Osteoblast (primary cell): ENCODE data around the gene DRD3. TPM values are rescaled to one million over a fixed set of nuclear protein-coding genes. Genes with fewer than 3 reads are reported as not detected.

Experiments used
- DNase-seq: peaks from one replicate; pipeline ENCODE4 v3.0.0; 2011; ENCODE audit warnings: low spot score, mixed read lengths; ENCODE audit not compliant: insufficient read length; ENCODE audit errors: missing footprints
- H2AFZ ChIP-seq: 2 replicates; pipeline ENCODE4 v1.6.0; 2011; ENCODE audit warnings: mild to moderate bottlenecking, low read length
- H3K27ac ChIP-seq: 2 replicates; pipeline ENCODE4 v1.5.1; 2011; ENCODE audit warnings: mild to moderate bottlenecking, low read depth, low read length, moderate library complexity
- H3K27me3 ChIP-seq: 2 replicates; pipeline ENCODE4 v1.6.0; 2012; ENCODE audit warnings: mild to moderate bottlenecking, control low read depth, inconsistent platforms, low read length, moderate library complexity; ENCODE audit not compliant: insufficient read depth
- H3K36me3 ChIP-seq: 2 replicates; pipeline ENCODE4 v1.5.1; 2011; ENCODE audit warnings: mild to moderate bottlenecking, low read length, control low read depth, moderate library complexity; ENCODE audit not compliant: insufficient read depth
- H3K4me1 ChIP-seq: 2 replicates; pipeline ENCODE4 v1.5.1; 2011; ENCODE audit warnings: mild to moderate bottlenecking, low read length, control low read depth, moderate library complexity; ENCODE audit not compliant: insufficient read depth
- H3K4me2 ChIP-seq: 2 replicates; pipeline ENCODE4 v1.6.0; 2011; ENCODE audit warnings: mild to moderate bottlenecking, low read length; ENCODE audit not compliant: insufficient read depth
- H3K4me3 ChIP-seq: fragments of 200-600 bp; sonication (generic); 3 replicates; pipeline ENCODE4 v1.5.1; 2012; ENCODE audit warnings: mild to moderate bottlenecking, low read length, inconsistent platforms; ENCODE audit not compliant: insufficient read depth
- H3K79me2 ChIP-seq: 2 replicates; pipeline ENCODE4 v1.6.0; 2012; ENCODE audit warnings: mild to moderate bottlenecking, low read length, control low read depth, inconsistent platforms; ENCODE audit not compliant: insufficient read depth
- H3K9me3 ChIP-seq: 2 replicates; pipeline ENCODE4 v1.5.1; 2011; ENCODE audit warnings: low read depth, low read length, control low read depth
- H4K20me1 ChIP-seq: 2 replicates; pipeline ENCODE4 v1.6.0; 2012; ENCODE audit warnings: mild to moderate bottlenecking, low read length, control low read depth; ENCODE audit not compliant: insufficient read depth
- CTCF ChIP-seq: IDR thresholded peaks from 2 replicates; pipeline ENCODE4 v1.5.1; 2011; ENCODE audit warnings: mild to moderate bottlenecking, low read depth, low read length, moderate library complexity; ENCODE audit errors: extremely low read depth
- total RNA-seq: library from RNA; depleted of rRNA; stranded (reverse); fragments of >200 nt; gene quantifications from 2 replicates; pipeline ENCODE4 v1.2.3, GENCODE V29; 2012

Gene DRD3
- total RNA-seq, 1 donor, result not detected

DNA sequence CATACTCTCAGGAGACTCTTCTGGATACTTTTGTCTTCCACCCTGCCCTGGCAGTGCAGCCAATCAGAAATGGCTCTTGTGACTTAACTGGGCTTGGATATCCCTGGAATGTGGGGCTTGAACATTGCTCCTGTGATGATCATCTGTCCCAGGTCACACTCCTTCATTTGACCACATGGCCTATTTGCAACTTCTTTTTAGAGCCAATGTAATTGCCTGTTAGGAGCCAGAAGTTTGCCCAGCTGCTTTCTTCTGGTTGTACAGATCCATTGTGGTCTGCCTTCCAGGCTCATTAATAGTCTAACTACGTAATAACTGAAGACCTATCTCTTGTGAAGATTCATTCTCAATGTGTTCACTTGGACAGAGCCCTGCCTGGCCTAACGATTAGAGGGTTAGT lies 92.5 kb downstream of the DRD3 start:
- Histone ChIP-seq H3K4me1 (no peaks in the 10 kb centered on the region), H2AFZ (no peak overlapping the region), H3K4me3 (no peak overlapping the region), H3K27me3 (no peaks in the 10 kb centered on the region), H3K27ac (no peak overlapping the region), H4K20me1 (no peaks in the 10 kb centered on the region), H3K9me3 (no peaks in the 10 kb centered on the region), H3K36me3 (peaks cover 14% of the 10 kb centered on the region), H3K79me2 (no peaks in the 10 kb centered on the region), H3K4me2 (no peak overlapping the region)
- TF ChIP-seq CTCF, result no peak
- DNase-seq, result no peak

DNA sequence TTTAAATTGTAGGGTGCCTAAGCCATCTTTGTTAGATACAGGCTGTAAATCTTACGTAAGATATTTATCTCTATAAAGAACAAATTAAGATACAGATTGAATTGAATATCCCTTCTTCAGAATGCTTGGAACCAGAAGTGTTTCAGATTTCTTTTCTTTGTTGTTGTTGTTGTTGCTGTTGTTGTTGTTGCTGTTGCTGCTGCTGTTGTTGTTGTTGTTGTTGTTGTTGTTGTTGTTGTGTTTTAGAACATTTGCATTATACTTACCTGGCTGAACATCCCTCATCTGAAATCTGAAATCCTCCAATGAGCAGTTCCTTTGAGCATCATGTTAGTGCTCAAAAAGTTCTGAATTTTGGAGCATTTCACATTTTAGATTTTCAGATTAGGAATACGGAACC lies 95.7 kb downstream of the DRD3 start:
- DNase-seq, result no peak
- Histone ChIP-seq H3K27me3 (no peaks in the 10 kb centered on the region), H4K20me1 (no peaks in the 10 kb centered on the region), H3K79me2 (no peaks in the 10 kb centered on the region), H3K9me3 (no peaks in the 10 kb centered on the region), H3K27ac (no peak overlapping the region), H3K4me2 (no peak overlapping the region), H3K4me3 (no peak overlapping the region), H2AFZ (no peak overlapping the region), H3K36me3 (peaks cover 29% of the 10 kb centered on the region), H3K4me1 (peaks cover 17% of the 10 kb centered on the region)
- TF ChIP-seq CTCF, result no peak

- H3K27ac ChIP-seq, result no peak overlapping the region
- no peaks in the 10 kb centered on the region for H4K20me1 ChIP-seq
- no peak overlapping the region for H3K4me3 ChIP-seq
- no peak overlapping the region for H2AFZ ChIP-seq
- peaks cover 41% of the 10 kb centered on the region for H3K36me3 ChIP-seq
- DNase-seq, result no peak
- peaks cover 17% of the 10 kb centered on the region for H3K4me1 ChIP-seq
- H3K4me2 ChIP-seq, result no peak overlapping the region
- H3K27me3 ChIP-seq, result no peaks in the 10 kb centered on the region
- H3K79me2 ChIP-seq, result no peaks in the 10 kb centered on the region
- no peak for TF ChIP-seq CTCF
- no peaks in the 10 kb centered on the region for H3K9me3 ChIP-seq
Measured at GRCh38 chr3:114081037-114081436, 97.8 kb downstream of the DRD3 start.

- no peak overlapping the region for H3K4me2 ChIP-seq
- TF ChIP-seq CTCF, result no peak
- H3K36me3 ChIP-seq, result peaks cover 43% of the 10 kb centered on the region
- H3K4me1 ChIP-seq, result peaks cover 17% of the 10 kb centered on the region
- no peaks in the 10 kb centered on the region for H3K27me3 ChIP-seq
- no peak overlapping the region for H2AFZ ChIP-seq
- DNase-seq, result no peak
- no peak overlapping the region for H3K27ac ChIP-seq
- no peaks in the 10 kb centered on the region for H4K20me1 ChIP-seq
- H3K79me2 ChIP-seq, result no peaks in the 10 kb centered on the region
- no peak overlapping the region for H3K4me3 ChIP-seq
- H3K9me3 ChIP-seq, result no peaks in the 10 kb centered on the region
Measured at GRCh38 chr3:114080201-114080600, 98.7 kb downstream of the DRD3 start.
